Activated naive CD4-positive, alpha-beta T cell treated with anti-CD3 and anti-CD28 coated beads, Interleukin-2, amount 50 U/mL, for 72 hours (primary cell): ENCODE measurements around the gene LDLRAD3. TPM values are rescaled to one million over a fixed set of nuclear protein-coding genes. Genes with fewer than 3 reads are reported as not detected.

ENCODE experiments used
- ATAC-seq, 2 donors: fragments of 150-1000 bp; cut with Tn5 transposase; 2 replicates each; pipeline ENCODE4 v1.10.0; 2021; ENCODE audit warnings: mild to moderate bottlenecking in 2 of 2, moderate library complexity in 2 of 2
- DNase-seq, 2 donors: peaks; one replicate each; pipeline ENCODE4 v3.0.0; 2021 to 2022; ENCODE audit warnings: low spot score in 2 of 2
- H3K27ac Mint-ChIP-seq, 2 donors: one replicate each; pipeline ENCODE4 v1.8.0; 2022; ENCODE audit warnings: mild to moderate bottlenecking in 2 of 2, mixed read lengths in 2 of 2
- H3K36me3 Mint-ChIP-seq, 2 donors: one replicate each; pipeline ENCODE4 v1.8.0; 2022; ENCODE audit warnings: mixed read lengths in 2 of 2
- H3K9me3 Mint-ChIP-seq, 2 donors: one replicate each; pipeline ENCODE4 v1.8.0; 2022; ENCODE audit warnings: mixed read lengths in 2 of 2
- total RNA-seq, 2 donors: library from RNA; stranded (reverse); gene quantifications; one replicate each; pipeline ENCODE4 v1.2.3, GENCODE V29; 2022

LDLRAD3 gene
- total RNA-seq, 2 donors from 2014 or later, result 0.27 to 0.82 TPM

- ATAC-seq (no peak), DNase-seq (no peak)
- Mint-ChIP-seq H3K27ac (no peak overlapping the region), H3K36me3 (no peaks in the 10 kb centered on the region), H3K9me3 (peaks cover 0 to 9% of the 10 kb centered on the region in 2 donors)
Observed at GRCh38 chr11:35969089-35970042, 25.5 kb downstream of the LDLRAD3 start.

DNA sequence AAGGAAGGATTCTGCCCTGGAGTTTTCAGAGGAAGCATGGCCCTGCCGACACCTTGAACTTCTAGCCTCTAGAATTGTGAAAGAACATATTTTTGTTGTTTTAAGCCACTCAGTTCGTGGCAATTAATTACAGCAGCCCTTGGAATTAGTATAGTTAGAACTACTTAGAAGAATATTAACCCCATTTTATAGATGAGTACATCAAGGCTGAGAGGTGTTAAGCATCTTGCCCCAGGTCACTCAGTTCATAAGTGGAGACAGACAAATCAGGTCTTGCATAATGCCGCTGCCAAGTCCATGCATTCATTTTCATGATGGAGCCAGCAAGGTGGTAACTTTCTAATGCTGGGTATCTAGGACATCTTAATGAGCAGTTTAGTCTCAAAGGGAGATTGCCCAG, 26.6 kb downstream of the LDLRAD3 start:
- ATAC-seq (no peak), DNase-seq (no peak)
- H3K27ac Mint-ChIP-seq, result no peak overlapping the region
- peaks cover 0 to 9% of the 10 kb centered on the region in 2 donors for H3K9me3 Mint-ChIP-seq
- no peaks in the 10 kb centered on the region for H3K36me3 Mint-ChIP-seq

DNA sequence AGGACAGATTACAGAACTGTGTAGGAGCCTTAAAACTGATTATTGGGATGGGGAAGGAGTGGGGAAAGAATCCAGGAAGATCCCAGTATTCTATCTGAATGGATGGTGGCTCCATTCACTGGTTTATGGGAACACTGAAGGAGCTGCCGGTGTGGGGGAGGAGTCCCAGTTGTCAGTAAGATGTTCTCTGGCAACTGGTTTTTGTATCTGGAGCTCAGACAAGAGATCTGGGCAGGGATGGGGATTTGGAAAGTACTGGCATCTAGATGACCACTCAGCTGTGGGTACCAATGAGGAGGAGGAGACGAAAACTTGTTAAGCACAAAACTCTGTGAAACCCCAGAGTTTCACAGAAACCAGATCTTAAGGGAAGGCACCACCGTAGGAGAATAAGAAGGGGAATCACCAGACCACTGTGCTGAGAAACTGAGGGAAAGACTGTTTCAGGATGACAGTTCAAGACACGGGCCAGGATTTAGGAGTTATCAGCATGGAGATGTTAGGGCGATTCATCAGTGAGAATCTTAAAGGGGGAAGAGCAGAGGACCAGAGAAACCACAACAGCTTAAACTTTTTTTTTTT, 28.1 kb downstream of the LDLRAD3 start:
- DNase-seq (no peak), ATAC-seq (peak in 1 of 2 donors; percentile 78)
- H3K9me3 Mint-ChIP-seq, result peaks cover 0 to 13% of the 10 kb centered on the region in 2 donors
- H3K36me3 Mint-ChIP-seq, result no peaks in the 10 kb centered on the region
- peak overlapping the region in 1 of 2 donors; percentile 18 for H3K27ac Mint-ChIP-seq

- DNase-seq, result no peak
- Mint-ChIP-seq H3K9me3 (peaks cover 0 to 13% of the 10 kb centered on the region in 2 donors), H3K27ac (no peak overlapping the region), H3K36me3 (no peaks in the 10 kb centered on the region)
- ATAC-seq, result no peak
Observed at GRCh38 chr11:35974882-35975589, 31.2 kb downstream of the LDLRAD3 start.

DNA sequence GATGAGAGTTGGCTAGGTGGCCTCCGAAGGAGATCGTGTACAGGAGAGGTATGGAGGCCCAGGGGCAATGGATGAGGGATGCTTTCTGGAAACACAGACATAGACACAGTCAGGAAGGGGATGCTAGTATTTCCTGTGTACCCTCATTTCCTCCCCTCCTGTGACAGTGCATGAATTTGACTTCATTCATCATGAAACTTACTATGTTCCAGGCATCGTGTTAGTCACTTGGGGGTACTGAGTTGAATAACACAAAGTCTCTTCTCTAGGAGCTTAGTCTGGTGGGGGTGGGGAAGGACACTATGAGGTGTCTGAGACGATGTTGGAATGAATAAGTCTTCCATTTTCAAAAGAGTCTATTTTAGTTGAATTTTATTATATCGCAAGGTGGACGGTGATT, 32.6 kb downstream of the LDLRAD3 start:
- no peak for DNase-seq
- H3K27ac Mint-ChIP-seq, result no peak overlapping the region
- ATAC-seq, result peak in 1 of 2 donors; percentile 61
- peaks cover 0 to 12% of the 10 kb centered on the region in 2 donors for H3K9me3 Mint-ChIP-seq
- H3K36me3 Mint-ChIP-seq, result no peaks in the 10 kb centered on the region

- peaks cover 0 to 5% of the 10 kb centered on the region in 2 donors for H3K9me3 Mint-ChIP-seq
- no peak overlapping the region for H3K27ac Mint-ChIP-seq
- H3K36me3 Mint-ChIP-seq, result no peaks in the 10 kb centered on the region
- DNase-seq (no peak), ATAC-seq (no peak)
Observed at GRCh38 chr11:35978183-35978582, 34.3 kb downstream of the LDLRAD3 start.

GRCh38 chr11:35978891-35979290, 35.0 kb downstream of the LDLRAD3 start:
- Mint-ChIP-seq H3K27ac (no peak overlapping the region), H3K36me3 (no peaks in the 10 kb centered on the region), H3K9me3 (peaks cover 0 to 5% of the 10 kb centered on the region in 2 donors)
- ATAC-seq, result no peak
- no peak for DNase-seq

DNA sequence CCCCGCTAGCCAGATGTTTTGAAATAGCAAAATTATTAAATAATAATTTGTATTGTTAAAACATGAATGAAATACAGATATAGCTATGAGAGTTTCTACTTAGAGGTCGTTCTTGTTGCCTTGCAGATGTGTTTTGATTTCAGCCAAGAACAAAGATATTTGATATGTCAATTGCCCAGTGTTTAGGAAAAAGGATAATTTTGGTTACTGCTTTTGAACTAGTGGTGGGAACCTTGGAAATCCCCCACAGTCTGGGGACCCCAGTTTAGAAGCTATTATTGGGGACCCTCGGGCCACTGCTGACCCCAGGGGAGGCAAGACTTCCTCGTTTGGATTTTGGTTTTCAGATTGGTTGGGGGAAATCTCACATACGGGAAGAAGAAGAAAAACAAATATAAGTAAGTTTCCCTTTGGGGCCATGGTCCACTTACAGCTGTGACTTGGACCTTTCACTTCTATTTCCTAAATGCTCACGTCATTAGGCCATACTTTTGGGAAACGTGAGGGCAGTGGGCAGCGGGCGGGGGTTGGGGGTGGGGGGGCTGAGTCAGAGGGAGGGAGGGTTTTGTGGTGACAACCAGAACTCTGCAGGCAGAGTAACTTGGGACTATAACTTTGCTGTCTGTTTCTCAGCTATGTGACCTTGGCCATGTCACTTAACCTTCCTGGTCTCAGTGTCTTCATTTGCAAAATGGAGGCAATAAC, 37.0 kb downstream of the LDLRAD3 start:
- Mint-ChIP-seq H3K9me3 (peaks cover 0 to 5% of the 10 kb centered on the region in 2 donors), H3K36me3 (no peaks in the 10 kb centered on the region), H3K27ac (no peak overlapping the region)
- DNase-seq, result no peak
- ATAC-seq, result no peak

DNA sequence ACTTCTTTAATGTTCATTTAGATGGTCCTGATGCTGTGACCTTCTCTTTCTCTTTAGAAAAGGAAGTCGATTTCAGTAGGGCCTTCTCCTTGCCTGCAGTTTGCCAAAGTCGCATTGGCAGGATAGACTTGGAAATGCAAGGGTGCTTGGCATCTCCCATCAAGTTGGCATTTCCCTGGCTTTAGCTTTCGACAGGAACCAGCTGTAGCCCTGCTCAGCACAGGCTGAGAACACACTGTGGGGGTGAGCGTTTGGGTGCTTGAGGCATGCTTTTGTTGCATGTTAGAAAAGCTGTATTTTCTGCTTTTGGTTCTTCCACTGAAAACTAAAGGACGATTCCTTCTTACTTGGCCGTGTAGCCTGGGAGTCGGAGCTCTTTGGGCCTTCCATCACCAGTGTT, 37.7 kb downstream of the LDLRAD3 start:
- Mint-ChIP-seq H3K27ac (no peak overlapping the region), H3K36me3 (no peaks in the 10 kb centered on the region), H3K9me3 (peaks cover 0 to under 1% of the 10 kb centered on the region in 2 donors)
- DNase-seq, result no peak
- no peak for ATAC-seq

DNA sequence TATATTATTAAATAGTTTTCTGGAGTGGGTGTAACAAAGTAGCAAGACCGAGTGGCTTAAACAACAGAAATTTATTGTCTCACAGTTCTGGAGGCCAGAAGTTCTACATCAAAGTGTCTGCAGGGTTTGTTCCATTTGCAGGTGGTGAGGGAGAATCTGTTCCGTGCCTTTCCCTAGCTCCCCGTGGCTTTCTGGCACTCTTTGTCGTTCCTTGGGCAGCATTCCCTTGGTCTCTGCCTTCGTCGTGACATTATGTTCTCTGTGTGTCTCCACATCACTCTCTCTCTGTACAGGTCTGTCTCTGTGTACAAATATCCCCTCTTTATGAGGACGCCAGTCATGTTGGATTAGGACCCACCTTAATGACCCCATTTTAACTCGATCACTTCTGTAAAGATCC, 38.2 kb downstream of the LDLRAD3 start:
- H3K9me3 Mint-ChIP-seq, result no peaks in the 10 kb centered on the region
- ATAC-seq (no peak), DNase-seq (no peak)
- H3K27ac Mint-ChIP-seq, result no peak overlapping the region
- no peaks in the 10 kb centered on the region for H3K36me3 Mint-ChIP-seq

DNA sequence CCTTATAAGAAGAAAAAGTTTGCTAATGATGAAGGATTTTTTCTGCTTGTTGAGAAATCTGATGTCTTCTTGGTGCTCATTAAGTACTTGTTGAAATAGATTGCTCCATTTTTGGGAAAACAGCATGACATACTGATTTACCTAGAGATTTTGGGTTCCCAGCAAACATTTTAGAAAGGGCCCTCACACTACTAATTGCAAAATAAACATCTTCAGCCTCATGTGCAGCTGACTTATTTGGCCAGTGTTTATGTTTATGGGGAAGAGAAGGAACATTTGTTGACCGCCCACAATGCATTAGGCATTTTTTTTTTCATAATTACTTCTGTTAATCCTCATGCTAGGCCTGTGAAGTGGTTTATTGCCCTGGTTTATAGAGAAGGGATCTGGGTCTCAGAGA, 40.1 kb downstream of the LDLRAD3 start:
- H3K36me3 Mint-ChIP-seq, result peaks cover 0 to under 1% of the 10 kb centered on the region in 2 donors
- DNase-seq (no peak), ATAC-seq (no peak)
- no peaks in the 10 kb centered on the region for H3K9me3 Mint-ChIP-seq
- H3K27ac Mint-ChIP-seq, result no peak overlapping the region

- ATAC-seq (no peak), DNase-seq (no peak)
- Mint-ChIP-seq H3K36me3 (peaks cover 0 to 4% of the 10 kb centered on the region in 2 donors), H3K9me3 (no peaks in the 10 kb centered on the region), H3K27ac (no peak overlapping the region)
Observed at GRCh38 chr11:35986947-35987346, 43.1 kb downstream of the LDLRAD3 start.

DNA sequence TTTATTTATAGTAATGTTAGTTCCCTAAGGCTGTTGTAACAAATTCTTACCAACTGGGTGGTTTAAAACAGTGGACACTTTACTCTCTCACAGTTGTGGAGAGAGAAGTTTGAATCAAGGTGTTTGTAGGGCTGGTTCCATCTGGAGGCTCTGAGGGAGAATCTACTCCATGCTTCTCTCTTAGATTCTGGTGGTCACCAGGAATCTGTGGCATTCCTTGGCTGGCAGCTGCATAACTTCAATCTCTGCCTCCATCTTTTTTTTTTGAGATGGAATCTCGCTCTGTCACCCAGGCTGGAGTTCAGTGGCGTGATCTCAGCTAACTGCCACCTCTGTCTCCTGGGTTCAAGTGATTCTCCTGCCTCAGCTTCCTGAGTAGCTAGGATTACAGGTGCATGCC, 46.3 kb downstream of the LDLRAD3 start:
- ATAC-seq (no peak), DNase-seq (no peak)
- Mint-ChIP-seq H3K9me3 (no peaks in the 10 kb centered on the region), H3K36me3 (peaks cover 0 to 4% of the 10 kb centered on the region in 2 donors), H3K27ac (no peak overlapping the region)

GRCh38 chr11:35990816-35991215, 47.0 kb downstream of the LDLRAD3 start:
- DNase-seq (no peak), ATAC-seq (no peak)
- peaks cover 0 to 2% of the 10 kb centered on the region in 2 donors for H3K9me3 Mint-ChIP-seq
- H3K27ac Mint-ChIP-seq, result no peak overlapping the region
- H3K36me3 Mint-ChIP-seq, result peaks cover 0 to 4% of the 10 kb centered on the region in 2 donors

GRCh38 chr11:35992548-35992947, 48.7 kb downstream of the LDLRAD3 start:
- Mint-ChIP-seq H3K36me3 (peaks cover 0 to 4% of the 10 kb centered on the region in 2 donors), H3K27ac (no peak overlapping the region), H3K9me3 (peaks cover 0 to 5% of the 10 kb centered on the region in 2 donors)
- ATAC-seq (no peak), DNase-seq (no peak)

DNA sequence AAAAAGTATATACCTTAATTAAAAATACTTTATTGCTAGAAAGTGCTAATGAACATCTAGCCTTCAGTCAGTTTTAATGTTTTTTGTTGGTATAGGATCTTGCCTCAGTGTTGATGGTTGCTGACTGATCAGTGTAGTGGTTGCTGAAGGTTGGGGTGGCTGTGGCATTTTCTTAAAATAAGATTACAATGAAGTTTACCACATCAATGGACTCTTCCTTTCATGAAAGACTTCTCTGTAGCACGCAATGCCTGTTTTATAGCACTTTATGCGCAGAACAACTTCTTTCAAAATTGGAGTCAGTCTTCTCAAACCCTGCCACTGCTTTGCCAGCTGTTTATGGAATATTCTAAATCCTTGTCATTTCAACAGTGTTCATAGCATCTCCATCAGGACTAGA, 50.6 kb downstream of the LDLRAD3 start:
- Mint-ChIP-seq H3K9me3 (peaks cover 0 to 5% of the 10 kb centered on the region in 2 donors), H3K27ac (no peak overlapping the region), H3K36me3 (no peaks in the 10 kb centered on the region)
- ATAC-seq (peak in 1 of 2 donors; percentile 88), DNase-seq (no peak)
